Measurements from ENCODE around the gene BFAR. TPM values are rescaled to one million over a fixed set of nuclear protein-coding genes. Genes with fewer than 3 reads are reported as not detected.
"Not testable (repeated sequence)": the region's sequence is repeated elsewhere in the genome, so short reads cannot be mapped to it uniquely, and the experiment has no call there.

Gene BFAR
- total RNA-seq, 1 donor from 2014 or later: 67.7 TPM

DNA sequence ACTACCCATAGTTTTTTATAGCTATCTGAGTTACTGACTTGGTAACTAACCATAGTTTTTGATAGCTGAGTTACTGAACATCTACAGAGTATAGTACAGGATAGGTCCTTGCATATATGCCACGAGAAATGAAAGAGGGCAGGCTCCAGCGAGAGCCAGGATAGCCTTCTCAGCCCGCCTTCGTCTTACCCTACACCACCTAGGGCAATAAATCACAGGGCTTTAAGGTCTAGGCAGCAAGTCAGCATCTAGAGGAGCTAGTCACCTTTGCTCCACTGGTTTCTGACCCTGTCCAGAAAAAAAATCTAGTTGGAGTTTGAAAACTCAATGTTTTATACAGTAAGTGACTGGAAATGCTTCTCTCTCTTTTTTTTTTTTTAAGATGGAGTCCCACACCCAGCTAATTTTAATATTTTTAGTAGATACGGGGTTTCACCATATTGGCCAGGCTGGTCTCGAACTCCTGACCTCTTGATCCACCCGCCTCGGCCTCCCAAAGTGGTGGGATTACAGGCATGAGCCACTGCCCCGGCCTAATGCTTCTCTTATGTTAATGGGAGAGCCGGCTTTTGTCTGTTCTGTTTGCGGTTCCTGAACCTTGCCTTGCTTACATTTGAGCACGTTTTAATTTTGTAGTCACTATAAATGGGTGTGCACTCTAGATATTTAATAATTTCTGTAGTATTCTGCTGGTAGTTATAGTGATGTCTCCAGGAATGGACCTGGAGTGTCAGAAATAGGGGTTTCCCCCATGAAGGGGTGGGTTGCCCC lies 2.8 kb downstream of the BFAR start:
- Mint-ChIP-seq H3K4me3 (ENCODE audit: unreplicated experiment) (no peak overlapping the region), H3K4me1 (ENCODE audit: low read depth) (peaks cover 42% of the 10 kb centered on the region), H3K36me3 (ENCODE audit: low read depth) (no peaks in the 10 kb centered on the region), H3K27me3 (ENCODE audit: low read depth) (no peaks in the 10 kb centered on the region), H3K9me3 (ENCODE audit: low read depth) (no peaks in the 10 kb centered on the region), H3K27ac (ENCODE audit: unreplicated experiment) (peak overlapping the region; percentile 70)
- TF ChIP-seq, protein P1, sequence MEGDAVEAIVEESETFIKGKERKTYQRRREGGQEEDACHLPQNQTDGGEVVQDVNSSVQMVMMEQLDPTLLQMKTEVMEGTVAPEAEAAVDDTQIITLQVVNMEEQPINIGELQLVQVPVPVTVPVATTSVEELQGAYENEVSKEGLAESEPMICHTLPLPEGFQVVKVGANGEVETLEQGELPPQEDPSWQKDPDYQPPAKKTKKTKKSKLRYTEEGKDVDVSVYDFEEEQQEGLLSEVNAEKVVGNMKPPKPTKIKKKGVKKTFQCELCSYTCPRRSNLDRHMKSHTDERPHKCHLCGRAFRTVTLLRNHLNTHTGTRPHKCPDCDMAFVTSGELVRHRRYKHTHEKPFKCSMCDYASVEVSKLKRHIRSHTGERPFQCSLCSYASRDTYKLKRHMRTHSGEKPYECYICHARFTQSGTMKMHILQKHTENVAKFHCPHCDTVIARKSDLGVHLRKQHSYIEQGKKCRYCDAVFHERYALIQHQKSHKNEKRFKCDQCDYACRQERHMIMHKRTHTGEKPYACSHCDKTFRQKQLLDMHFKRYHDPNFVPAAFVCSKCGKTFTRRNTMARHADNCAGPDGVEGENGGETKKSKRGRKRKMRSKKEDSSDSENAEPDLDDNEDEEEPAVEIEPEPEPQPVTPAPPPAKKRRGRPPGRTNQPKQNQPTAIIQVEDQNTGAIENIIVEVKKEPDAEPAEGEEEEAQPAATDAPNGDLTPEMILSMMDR (IDR thresholded peaks at IDR 0.05): no peak
- DNase-seq (ENCODE audit: low spot score): peak; percentile 18

DNA sequence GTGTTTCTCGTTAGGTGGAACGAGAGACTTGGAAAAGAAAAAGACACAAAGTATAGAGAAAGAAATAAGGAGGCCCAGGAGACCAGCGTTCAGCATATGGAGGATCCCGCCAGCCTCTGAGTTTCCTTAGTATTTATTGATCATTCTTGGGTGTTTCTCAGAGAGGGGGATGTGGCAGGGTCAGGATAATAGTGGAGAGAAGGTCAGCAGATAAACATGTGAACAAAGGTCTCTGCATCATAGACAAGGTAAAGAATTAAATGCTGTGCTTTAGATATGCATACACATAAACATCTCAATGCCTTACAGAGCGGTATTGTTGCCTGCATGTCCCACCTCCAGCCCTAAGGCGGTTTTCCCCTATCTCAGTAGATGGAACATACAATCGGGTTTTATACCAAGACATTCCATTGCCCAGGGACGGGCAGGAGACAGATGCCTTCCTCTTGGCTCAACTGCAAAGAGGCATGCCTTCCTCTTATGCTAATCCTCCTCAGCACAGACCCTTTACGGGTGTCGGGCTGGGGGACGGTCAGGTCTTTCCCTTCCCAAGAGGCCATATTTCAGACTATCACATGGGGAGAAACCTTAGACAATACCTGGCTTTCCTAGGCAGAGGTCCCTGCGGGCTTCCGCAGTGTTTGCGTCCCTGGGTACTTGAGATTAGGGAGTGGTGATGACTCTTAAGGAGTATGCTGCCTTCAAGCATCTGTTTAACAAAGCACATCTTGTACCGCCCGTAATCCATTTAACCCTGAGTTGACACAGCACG lies 3.6 kb downstream of the BFAR start:
- not testable (repeated sequence) for H3K4me3 Mint-ChIP-seq (ENCODE audit: unreplicated experiment); H3K9me3 Mint-ChIP-seq (ENCODE audit: low read depth); H3K36me3 Mint-ChIP-seq (ENCODE audit: low read depth); H3K27me3 Mint-ChIP-seq (ENCODE audit: low read depth)
- H3K4me1 Mint-ChIP-seq (ENCODE audit: low read depth): peaks cover 41% of the 10 kb centered on the region
- peak overlapping the region; percentile 70 for H3K27ac Mint-ChIP-seq (ENCODE audit: unreplicated experiment)
- DNase-seq (ENCODE audit: low spot score): peak; percentile 12

DNA sequence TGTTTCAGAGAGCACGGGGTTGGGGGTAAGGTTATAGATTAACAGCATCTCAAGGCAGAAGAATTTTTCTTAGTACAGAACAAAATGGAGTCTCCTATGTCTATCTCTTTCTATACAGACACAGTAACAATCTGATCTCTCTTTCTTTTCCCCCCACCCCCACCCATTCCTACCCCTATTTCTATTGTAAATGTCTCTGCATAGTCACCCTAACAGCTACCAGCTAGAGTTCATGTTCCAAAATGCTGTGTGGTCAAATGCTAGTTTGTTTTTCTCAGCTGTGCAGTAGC lies 4.1 kb downstream of the BFAR start:
- peaks cover 41% of the 10 kb centered on the region for H3K4me1 Mint-ChIP-seq (ENCODE audit: low read depth)
- not testable (repeated sequence) for DNase-seq (ENCODE audit: low spot score); H3K4me3 Mint-ChIP-seq (ENCODE audit: unreplicated experiment); H3K9me3 Mint-ChIP-seq (ENCODE audit: low read depth); H3K27me3 Mint-ChIP-seq (ENCODE audit: low read depth); H3K27ac Mint-ChIP-seq (ENCODE audit: unreplicated experiment); H3K36me3 Mint-ChIP-seq (ENCODE audit: low read depth)

DNA sequence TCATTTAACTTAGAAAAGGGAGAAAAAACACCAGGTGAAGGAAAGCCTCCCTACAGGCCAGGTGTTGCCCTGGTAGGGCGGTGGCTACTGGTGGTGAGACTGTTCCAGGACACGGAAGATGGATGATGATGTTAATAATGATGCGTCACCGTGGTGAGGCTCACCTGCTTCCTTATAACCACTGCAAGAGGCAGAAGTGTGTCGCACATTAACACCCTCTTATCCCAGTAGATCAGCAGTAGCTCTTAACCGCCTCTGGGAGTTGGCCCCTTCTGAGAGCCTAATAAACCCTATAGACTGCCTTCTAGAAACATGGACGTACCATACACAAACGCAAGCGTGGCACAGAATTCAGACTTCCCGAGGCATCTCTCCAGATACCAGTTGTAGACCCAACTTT lies 7.8 kb downstream of the BFAR start:
- H3K9me3 Mint-ChIP-seq (ENCODE audit: low read depth): no peaks in the 10 kb centered on the region
- H3K27me3 Mint-ChIP-seq (ENCODE audit: low read depth): no peaks in the 10 kb centered on the region
- H3K36me3 Mint-ChIP-seq (ENCODE audit: low read depth): peaks cover 3% of the 10 kb centered on the region
- H3K4me1 Mint-ChIP-seq (ENCODE audit: low read depth): peaks cover 18% of the 10 kb centered on the region
- peak; percentile 18 for DNase-seq (ENCODE audit: low spot score)
- no peak overlapping the region for H3K27ac Mint-ChIP-seq (ENCODE audit: unreplicated experiment)
- H3K4me3 Mint-ChIP-seq (ENCODE audit: unreplicated experiment): no peak overlapping the region
- TF ChIP-seq, protein P1 (IDR thresholded peaks at IDR 0.05): no peak

DNA sequence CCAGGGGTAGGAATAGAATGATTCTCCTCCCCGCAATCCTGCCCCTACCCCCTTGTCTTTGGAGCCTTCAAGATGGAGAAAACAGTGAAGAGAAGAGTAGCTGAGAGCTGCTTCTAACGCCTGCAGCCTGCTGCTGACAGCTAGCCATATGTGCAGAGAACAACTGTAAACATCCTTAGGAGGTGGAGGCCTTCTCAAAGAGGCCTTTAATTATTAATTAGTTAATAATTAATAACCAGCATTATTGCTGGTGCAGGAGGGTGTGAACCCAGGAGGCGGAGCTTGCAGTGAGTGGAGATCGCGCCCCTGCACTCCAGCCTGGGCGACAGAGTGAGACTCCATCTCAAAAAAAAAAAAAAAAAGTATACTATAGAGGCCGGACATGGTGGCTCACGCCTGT lies 8.5 kb downstream of the BFAR start:
- Mint-ChIP-seq H3K9me3 (ENCODE audit: low read depth) (no peaks in the 10 kb centered on the region), H3K27ac (ENCODE audit: unreplicated experiment) (no peak overlapping the region), H3K4me1 (ENCODE audit: low read depth) (peaks cover 12% of the 10 kb centered on the region), H3K36me3 (ENCODE audit: low read depth) (peaks cover 3% of the 10 kb centered on the region), H3K4me3 (ENCODE audit: unreplicated experiment) (no peak overlapping the region), H3K27me3 (ENCODE audit: low read depth) (no peaks in the 10 kb centered on the region)
- TF ChIP-seq, protein P1 (IDR thresholded peaks at IDR 0.05): no peak
- DNase-seq (ENCODE audit: low spot score): no peak

DNA sequence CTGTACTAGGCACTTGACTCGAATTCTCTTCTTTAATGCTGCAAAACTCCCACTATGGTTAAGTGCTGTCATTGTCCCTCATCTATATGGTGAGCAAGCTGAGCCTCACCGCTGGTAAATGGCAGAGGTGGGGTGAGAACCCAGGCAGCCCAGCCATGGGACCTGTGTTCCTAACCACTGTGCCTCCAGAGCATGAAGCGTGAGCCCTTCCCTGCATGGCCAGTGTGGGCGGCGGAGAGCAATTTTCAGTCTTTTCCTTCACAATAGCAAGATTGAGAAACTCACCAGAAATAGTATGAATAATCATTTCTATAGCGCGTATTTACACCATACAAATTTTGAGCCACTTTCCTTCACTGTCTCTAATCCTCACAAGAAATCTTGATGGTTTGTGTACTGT lies 9.2 kb downstream of the BFAR start:
- no peaks in the 10 kb centered on the region for H3K9me3 Mint-ChIP-seq (ENCODE audit: low read depth)
- H3K27me3 Mint-ChIP-seq (ENCODE audit: low read depth): no peaks in the 10 kb centered on the region
- no peak overlapping the region for H3K4me3 Mint-ChIP-seq (ENCODE audit: unreplicated experiment)
- DNase-seq (ENCODE audit: low spot score): peak; percentile 57
- TF ChIP-seq, protein P1 (IDR thresholded peaks at IDR 0.05): no peak
- H3K36me3 Mint-ChIP-seq (ENCODE audit: low read depth): peaks cover 3% of the 10 kb centered on the region
- H3K27ac Mint-ChIP-seq (ENCODE audit: unreplicated experiment): no peak overlapping the region
- H3K4me1 Mint-ChIP-seq (ENCODE audit: low read depth): peaks cover 5% of the 10 kb centered on the region
